Motor neuron (in vitro differentiated cells): ENCODE results near the gene KLF16. TPM values are rescaled to one million over a fixed set of nuclear protein-coding genes. Genes with fewer than 3 reads are reported as not detected.

Experiments
- ATAC-seq, 8 experiments: fragments of 200-7000 bp; cut with Tn5 transposase; replicated peaks in 6 of 8; 2 replicates each; pipeline ENCODE4 v1.8.0; 2021; ENCODE audit warnings: mild to moderate bottlenecking in 8 of 8, moderate library complexity in 8 of 8
- H3K27ac ChIP-seq, 2 donors: fragments of 250-450 bp; sonication (Bioruptor Pico); 2 replicates each; pipeline ENCODE4 v1.9.0; 2021; ENCODE audit warnings: antibody characterized with exemption in 2 of 2, mild to moderate bottlenecking in 2 of 2, moderate library complexity in 1 of 2
- H3K4me1 ChIP-seq, 2 donors: fragments of 250-450 bp; sonication (Bioruptor Pico); replicated peaks in 1 of 2; 2 replicates each; pipeline ENCODE4 v1.6.1; 2021; ENCODE audit warnings: antibody characterized with exemption in 2 of 2, mild to moderate bottlenecking in 2 of 2, moderate library complexity in 1 of 2
- H3K4me3 ChIP-seq, 5 donors: fragments of 250-450 bp; sonication (Bioruptor Pico); 2 replicates each; pipeline ENCODE4 v1.9.0; 2021; ENCODE audit warnings: antibody characterized with exemption in 5 of 5, mild to moderate bottlenecking in 5 of 5, moderate library complexity in 4 of 5
- WGBS, 10 experiments: fragments of 450-650 bp; shearing (Covaris generic); methylation state at CpG; one replicate each; pipeline ENCODE4 v1.0.0; 2022; 5-methylcytosine and 5-hydroxymethylcytosine counted together
- in situ Hi-C, 9 experiments: fragments of 400-800 bp; cut with MboI; loops; one replicate each; pipeline ENCODE4 v1.15.0; 2021; ENCODE audit warnings: low sequenced_read_pairs in 9 of 9, low pct_unique_long_range_greater_than_20kb in 2 of 9; ENCODE audit not compliant: unreplicated experiment in 9 of 9
- total RNA-seq, 8 experiments: library from RNA; unstranded; fragments of 300-600 nt; gene quantifications; 2 replicates each; pipeline versions ENCODE4 v1.2.3 to v1.2.4, GENCODE V29; 2022

The KLF16 gene
- total RNA-seq, result 10 to 100 TPM in 2 of 8 experiments, 1 to 10 TPM in 6; 2.7 to 18.6 (median 4.6) TPM

- peak within 1 kb of the TSS; percentile 42 to 82 (median 55) for H3K4me3 ChIP-seq
- no peak for ATAC-seq
- in situ Hi-C loops, result no loop called here
- peak within 1 kb of the TSS; percentile 43 to 89 for H3K27ac ChIP-seq
- no CpG with 5 or more reads among the region's 63 CpGs for WGBS, 10 experiments
- H3K4me1 ChIP-seq, result peaks cover 28 to 34% of the 10 kb centered on the region in 2 donors
Measured at GRCh38 chr19:1863328-1863637, at the start of gene KLF16. Gene KLF16, minus strand, starts transcription at chr19:1863579. Its CDS starts 82 bp downstream, at chr19:1863497.

DNA sequence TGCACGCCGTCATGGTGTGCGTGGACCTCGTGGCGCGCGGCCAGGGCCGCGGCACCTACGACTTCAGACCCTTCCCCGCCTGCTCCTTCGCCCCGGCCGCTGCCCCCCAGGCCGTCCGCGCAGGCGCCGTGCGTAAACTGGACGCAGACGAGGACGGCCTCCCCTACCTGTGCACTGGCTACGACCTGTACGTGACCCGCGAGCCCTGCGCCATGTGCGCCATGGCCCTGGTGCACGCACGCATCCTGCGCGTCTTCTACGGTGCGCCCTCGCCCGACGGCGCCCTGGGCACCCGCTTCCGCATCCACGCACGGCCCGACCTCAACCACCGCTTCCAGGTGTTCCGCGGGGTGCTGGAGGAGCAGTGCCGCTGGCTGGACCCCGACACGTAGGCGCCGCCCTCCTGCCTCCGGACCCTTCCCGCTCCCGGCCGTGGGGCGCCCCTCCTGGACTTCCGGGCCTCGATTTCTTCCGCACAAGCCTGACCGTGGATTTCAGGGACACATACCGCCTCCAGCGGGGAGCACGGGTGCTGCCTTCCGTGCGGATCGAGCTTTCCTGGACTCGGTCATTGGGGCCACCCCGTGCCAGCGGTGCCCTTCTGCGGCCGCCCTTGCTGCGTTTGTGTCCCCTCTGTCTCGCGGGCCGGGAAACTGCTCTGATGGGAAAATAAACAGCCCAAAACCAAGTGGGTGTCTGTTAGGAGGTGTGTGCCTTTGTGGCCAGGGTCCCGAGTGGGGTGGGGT is 49.6 kb upstream of the KLF16 start:
- Histone ChIP-seq H3K4me3 (no peak overlapping the region), H3K27ac (no peak overlapping the region)
- 93 to 100% (median 99%) methylated on average over 1 to 33 of the region's 77 CpGs; no CpG with 5 or more reads in 6 of the 10 experiments for WGBS, 10 experiments

GRCh38 chr19:1911995-1912394 is 48.6 kb upstream of the KLF16 start:
- ATAC-seq, result peak in 4 of 8 experiments; percentile 3 to 14 (median 6)
- Histone ChIP-seq H3K4me1 (no peaks in the 10 kb centered on the region), H3K27ac (no peak overlapping the region), H3K4me3 (no peak overlapping the region)
- 83 to 93% (median 91%) methylated on average over 6 to 18 of the region's 37 CpGs; no CpG with 5 or more reads in 7 of the 10 experiments for WGBS, 10 experiments
- in situ Hi-C loops, result no loop called here

More for the DNA sequence above, 49.6 kb upstream of the KLF16 start:
- in situ Hi-C loops, result no loop called here
- H3K4me1 ChIP-seq, result no peaks in the 10 kb centered on the region
- ATAC-seq, result peak in 2 of 8 experiments; percentile 15 to 24

GRCh38 chr19:1911098-1911497 is 47.7 kb upstream of the KLF16 start:
- no peak overlapping the region for H3K4me3 ChIP-seq
- no peak overlapping the region for H3K27ac ChIP-seq
- in situ Hi-C loops, result no loop called here
- WGBS, 10 experiments, result 89 to 100% (median 95%) methylated on average over 1 to 13 of the region's 13 CpGs; no CpG with 5 or more reads in 2 of the 10 experiments
- no peaks in the 10 kb centered on the region for H3K4me1 ChIP-seq
- no peak for ATAC-seq

GRCh38 chr19:1910177-1910576 is 46.8 kb upstream of the KLF16 start:
- ATAC-seq, result no peak
- 90 to 95% methylated on average over 2 to 8 of the region's 10 CpGs; no CpG with 5 or more reads in 8 of the 10 experiments for WGBS, 10 experiments
- Histone ChIP-seq H3K4me1 (peaks cover 4% of the 10 kb centered on the region in 2 donors), H3K4me3 (no peak overlapping the region), H3K27ac (no peak overlapping the region)
- in situ Hi-C loops, result no loop called here

DNA sequence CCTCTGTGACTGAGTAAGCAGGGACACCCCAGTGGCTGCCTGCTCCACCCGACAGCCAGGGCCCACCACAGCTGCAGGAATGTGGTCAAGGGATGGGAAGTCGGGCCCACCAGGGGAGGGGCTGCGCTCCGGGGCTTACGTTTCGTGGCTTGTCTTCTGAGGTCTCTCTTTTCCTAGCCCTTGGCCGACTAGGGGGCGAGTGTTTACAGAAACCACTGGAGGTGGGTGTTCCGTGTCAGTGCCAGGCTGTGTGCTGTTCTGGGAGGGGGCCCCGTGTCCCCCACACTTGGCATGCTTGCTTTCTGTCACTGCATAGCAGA is 46.3 kb upstream of the KLF16 start:
- Histone ChIP-seq H3K27ac (no peak overlapping the region), H3K4me3 (no peak overlapping the region), H3K4me1 (peaks cover 4 to 6% of the 10 kb centered on the region in 2 donors)
- WGBS, 10 experiments, result 83% methylated on average over 3 of the region's 10 CpGs; no CpG with 5 or more reads in 9 of the 10 experiments
- in situ Hi-C loops, result no loop called here
- ATAC-seq, result no peak

DNA sequence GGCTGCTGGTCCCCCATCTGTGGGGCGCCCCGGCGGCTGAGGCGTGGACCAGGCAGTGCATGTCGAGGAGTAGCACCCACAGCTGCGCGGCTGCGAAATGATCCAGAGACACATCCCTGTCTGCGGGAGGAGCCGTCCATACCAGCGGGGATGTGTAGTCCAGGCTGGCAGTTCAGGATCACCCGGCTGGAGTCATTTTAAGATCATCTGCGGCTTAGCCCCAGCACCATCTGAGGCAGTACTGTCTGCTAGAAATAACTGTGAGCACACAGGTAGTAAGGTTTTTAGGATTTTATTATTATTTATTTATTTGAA is 44.9 kb upstream of the KLF16 start:
- no peak for ATAC-seq
- in situ Hi-C loops, result no loop called here
- 100% methylated on average over 2 to 10 of the region's 13 CpGs; no CpG with 5 or more reads in 8 of the 10 experiments for WGBS, 10 experiments
- H3K27ac ChIP-seq, result no peak overlapping the region
- no peak overlapping the region for H3K4me3 ChIP-seq
- peaks cover 7 to 11% of the 10 kb centered on the region in 2 donors for H3K4me1 ChIP-seq

GRCh38 chr19:1907563-1908363 is 44.4 kb upstream of the KLF16 start:
- H3K27ac ChIP-seq, result no peak overlapping the region
- H3K4me1 ChIP-seq, result peaks cover 7 to 11% of the 10 kb centered on the region in 2 donors
- H3K4me3 ChIP-seq, result no peak overlapping the region
- ATAC-seq, result no peak
- 60 to 100% (median 92%) methylated on average over 2 to 17 of the region's 43 CpGs; no CpG with 5 or more reads in 4 of the 10 experiments for WGBS, 10 experiments
- in situ Hi-C loops, result no loop called here

DNA sequence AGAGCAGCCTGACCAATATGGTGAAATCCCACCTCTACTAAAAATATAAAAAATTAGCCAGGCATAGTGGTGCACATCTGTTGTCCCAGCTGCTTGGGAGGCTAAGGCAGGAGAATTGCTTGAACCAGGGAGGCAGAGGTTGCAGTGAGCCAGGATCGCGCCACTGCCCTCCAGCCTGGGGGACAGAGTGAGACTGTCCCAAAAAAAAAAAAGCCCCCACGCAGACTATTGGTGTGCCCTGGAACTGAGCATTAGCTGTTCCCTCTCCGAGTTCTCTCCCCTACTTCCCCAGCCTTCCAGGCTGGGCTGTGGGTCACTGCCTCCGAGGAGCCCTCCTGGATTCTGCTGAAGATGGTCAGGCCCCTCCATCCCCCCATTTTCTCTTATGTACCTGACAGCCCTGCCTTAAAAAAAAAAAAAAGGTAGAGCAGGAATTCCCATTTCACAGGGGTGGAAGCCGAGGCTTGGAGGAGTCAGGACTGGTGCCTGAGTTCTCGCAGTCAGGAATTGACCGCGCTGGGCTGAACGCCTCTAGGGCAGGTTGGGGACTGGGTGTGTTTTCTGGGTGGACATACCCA is 43.7 kb upstream of the KLF16 start:
- ATAC-seq, result no peak
- Histone ChIP-seq H3K4me3 (no peak overlapping the region), H3K4me1 (peaks cover 7 to 11% of the 10 kb centered on the region in 2 donors), H3K27ac (no peak overlapping the region)
- in situ Hi-C loops, result no loop called here
- whole genome bisulfite sequencing, 10 experiments, result 80 to 100% (median 87%) methylated on average over 1 to 3 of the region's 10 CpGs; no CpG with 5 or more reads in 3 of the 10 experiments

GRCh38 chr19:1905863-1906375 is 42.5 kb upstream of the KLF16 start:
- H3K4me3 ChIP-seq, result peak overlapping the region; percentile 64 to 81 (median 75)

DNA sequence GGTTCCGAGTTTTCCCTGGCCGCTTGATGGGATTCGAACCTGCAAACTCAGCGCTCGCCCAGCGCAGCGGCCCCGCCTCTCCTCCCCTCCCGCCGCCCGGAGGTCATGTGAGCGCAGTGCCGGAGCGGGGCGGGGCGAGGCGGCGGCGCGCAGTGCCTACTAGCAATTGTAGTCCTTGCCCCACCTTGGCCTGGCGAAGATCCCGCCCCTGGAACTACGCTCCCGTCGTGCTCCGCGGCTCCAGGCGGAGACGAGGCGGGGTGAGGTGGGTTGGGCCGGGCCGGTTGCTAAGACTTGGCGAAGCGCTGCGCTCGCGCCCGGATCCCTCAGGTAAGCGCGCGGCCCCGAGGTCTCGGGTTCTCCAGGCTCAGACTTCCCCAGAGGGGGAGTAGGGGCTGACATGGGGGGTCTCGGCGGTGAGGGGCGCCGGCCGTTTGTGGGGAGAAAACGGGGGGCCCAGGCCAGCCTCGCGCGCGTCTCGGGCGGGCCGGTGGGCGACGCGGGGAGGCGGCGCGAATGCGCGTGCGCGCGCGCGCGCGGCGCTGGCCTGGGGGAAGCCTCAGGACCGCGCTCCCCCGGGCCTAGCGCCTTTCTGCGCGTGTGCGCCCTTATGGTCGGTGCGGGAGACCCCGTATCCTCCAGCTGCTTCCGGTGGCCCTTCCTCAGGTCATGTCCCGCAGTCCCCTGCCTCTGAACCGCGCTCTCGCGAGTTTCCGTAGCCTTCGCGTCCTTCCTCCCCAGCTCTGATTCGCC is 41.9 kb upstream of the KLF16 start, which contains the start of the genes ADAT3 and SCAMP4:
Gene ADAT3 (plus strand): TSS at position 290 of the 753 bp plus-strand sequence. CDS start 6,649 bp downstream, outside the sequence.
Gene SCAMP4 (plus strand): TSS at position 290 of the 753 bp plus-strand sequence. CDS start 9,621 bp downstream, outside the sequence.
- WGBS, 10 experiments, result 3 to 13% (median 6%) methylated on average over 3 to 7 of the region's 92 CpGs; no CpG with 5 or more reads in 7 of the 10 experiments
- peak; percentile 94 to 98 (median 96) for ATAC-seq
- H3K27ac ChIP-seq, result peak within 1 kb of the TSS; percentile 91 to 94
- in situ Hi-C loops, result no loop called here
- peak within 1 kb of the TSS; percentile 64 to 81 (median 75) for H3K4me3 ChIP-seq
- peaks cover 7 to 11% of the 10 kb centered on the region in 2 donors for H3K4me1 ChIP-seq

More at GRCh38 chr19:1905863-1906375, 42.5 kb upstream of the KLF16 start:
- WGBS, 10 experiments, result 82 to 100% (median 91%) methylated on average over 2 to 12 of the region's 15 CpGs; no CpG with 5 or more reads in 4 of the 10 experiments
- ATAC-seq, result no peak
- peak overlapping the region; percentile 91 to 94 for H3K27ac ChIP-seq
- H3K4me1 ChIP-seq, result peaks cover 7 to 11% of the 10 kb centered on the region in 2 donors
- in situ Hi-C loops, result no loop called here

DNA sequence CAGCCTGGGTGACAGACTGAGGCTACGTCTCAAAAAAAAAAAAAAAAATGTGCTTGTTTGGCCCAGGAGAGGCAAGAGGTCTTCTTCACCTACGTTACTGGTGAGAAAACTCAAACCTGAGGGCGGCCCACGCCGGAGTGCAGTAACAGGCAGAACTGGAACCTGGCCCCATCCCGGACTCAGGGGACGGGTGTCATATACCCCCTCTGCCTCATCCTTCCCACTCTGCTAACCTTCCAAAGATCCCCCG is 41.4 kb upstream of the KLF16 start:
- peak overlapping the region in 4 of 5 donors; percentile 20 to 81 (median 70) for H3K4me3 ChIP-seq
- in situ Hi-C loops, result no loop called here
- H3K27ac ChIP-seq, result peak overlapping the region in 1 of 2 donors; percentile 35
- no peak for ATAC-seq
- peaks cover 7 to 11% of the 10 kb centered on the region in 2 donors for H3K4me1 ChIP-seq
- 46 to 71% (median 56%) methylated on average over 1 to 5 of the region's 8 CpGs; no CpG with 5 or more reads in 5 of the 10 experiments for WGBS, 10 experiments
